ENCODE results near the gene ZFYVE16.
A peak's percentile ranks its signal among the peaks of the same experiment; 100 is the strongest.
"Not testable (repeated sequence)": the region's sequence is repeated elsewhere in the genome, so short reads cannot be mapped to it uniquely, and the experiment has no call there.

Gene ZFYVE16

GRCh38 chr5:80411589-80412219 lies 3.8 kb downstream of the ZFYVE16 start:
- DNase-seq: no peak

GRCh38 chr5:80414113-80414512 lies 6.2 kb downstream of the ZFYVE16 start:
- no peak for DNase-seq

- DNase-seq: no peak
Measured at GRCh38 chr5:80417973-80418372, 10.1 kb downstream of the ZFYVE16 start.

- DNase-seq: not testable (repeated sequence)
Measured at GRCh38 chr5:80424365-80424764, 16.5 kb downstream of the ZFYVE16 start.

- no peak for DNase-seq
Measured at GRCh38 chr5:80435476-80435875, 27.6 kb downstream of the ZFYVE16 start.

- DNase-seq: no peak
Measured at GRCh38 chr5:80437326-80437725, 29.5 kb downstream of the ZFYVE16 start.

GRCh38 chr5:80438739-80439138 lies 30.9 kb downstream of the ZFYVE16 start:
- no peak for DNase-seq

GRCh38 chr5:80439213-80439612 lies 31.3 kb downstream of the ZFYVE16 start:
- no peak for DNase-seq

- DNase-seq: no peak
Measured at GRCh38 chr5:80442742-80443141, 34.9 kb downstream of the ZFYVE16 start.

- DNase-seq: no peak
Measured at GRCh38 chr5:80453366-80453765, 45.5 kb downstream of the ZFYVE16 start.

- no peak for DNase-seq
Measured at GRCh38 chr5:80463269-80463668, 55.4 kb downstream of the ZFYVE16 start.

GRCh38 chr5:80466669-80467485 lies 59.0 kb downstream of the ZFYVE16 start:
- no peak for DNase-seq

- DNase-seq: no peak
Measured at GRCh38 chr5:80468131-80468530, 60.3 kb downstream of the ZFYVE16 start.

- DNase-seq: not testable (repeated sequence)
Measured at GRCh38 chr5:80470631-80471030, 62.8 kb downstream of the ZFYVE16 start.

GRCh38 chr5:80474929-80475328 lies 67.1 kb downstream of the ZFYVE16 start:
- DNase-seq: no peak

- DNase-seq: no peak
Measured at GRCh38 chr5:80479713-80480112, 71.8 kb downstream of the ZFYVE16 start.

GRCh38 chr5:80480354-80480753 lies 72.5 kb downstream of the ZFYVE16 start:
- DNase-seq: no peak

GRCh38 chr5:80481019-80481893 lies 73.4 kb downstream of the ZFYVE16 start:
- DNase-seq: peak; percentile 47

GRCh38 chr5:80482578-80482977 lies 74.7 kb downstream of the ZFYVE16 start:
- no peak for DNase-seq

GRCh38 chr5:80483636-80484232 lies 75.9 kb downstream of the ZFYVE16 start:
- DNase-seq: no peak

GRCh38 chr5:80487444-80487828 lies 79.6 kb downstream of the ZFYVE16 start:
- DNase-seq: no peak

- DNase-seq: peak; percentile 89
Measured at GRCh38 chr5:80487829-80488721, 80.2 kb downstream of the ZFYVE16 start, which contains the start of gene FAM151B. Gene FAM151B (plus strand): TSS chr5:80488100. CDS start chr5:80488124, 24 bp downstream.

All from stimulated activated CD4-positive, alpha-beta T cell treated with anti-CD3 and anti-CD28 coated beads, Interleukin-15, amount 100 ng/mL, for 24 hours (primary cell).